Measurements from ENCODE around the gene MIGA1.
"Not testable (repeated sequence)": the region's sequence is repeated elsewhere in the genome, so short reads cannot be mapped to it uniquely, and the experiment has no call there.

MIGA1 gene

GRCh38 chr1:77910116-77910515, 130.7 kb downstream of the MIGA1 start:
- no peak overlapping the region for H3K4me3 ChIP-seq (ENCODE audit: low read length)
- no peak for DNase-seq (ENCODE audit: low read depth)
- TF ChIP-seq CTCF (conservative IDR thresholded peaks at IDR 0.05; ENCODE audit: low read length): no peak

- not testable (repeated sequence) for DNase-seq (ENCODE audit: low read depth); H3K4me3 ChIP-seq (ENCODE audit: low read length)
Observed at GRCh38 chr1:77918918-77919317, 139.5 kb downstream of the MIGA1 start.

- no peak for TF ChIP-seq CTCF (conservative IDR thresholded peaks at IDR 0.05; ENCODE audit: low read length)
- peak; percentile 80 for DNase-seq (ENCODE audit: low read depth)
- no peak overlapping the region for H3K4me3 ChIP-seq (ENCODE audit: low read length)
Observed at GRCh38 chr1:77925518-77925917, 146.1 kb downstream of the MIGA1 start.

GRCh38 chr1:77925956-77926355, 146.5 kb downstream of the MIGA1 start:
- DNase-seq (ENCODE audit: low read depth): no peak
- no peak for TF ChIP-seq CTCF (conservative IDR thresholded peaks at IDR 0.05; ENCODE audit: low read length)
- H3K4me3 ChIP-seq (ENCODE audit: low read length): no peak overlapping the region

GRCh38 chr1:77926561-77927357, 147.3 kb downstream of the MIGA1 start:
- TF ChIP-seq CTCF (conservative IDR thresholded peaks at IDR 0.05; ENCODE audit: low read length): no peak
- no peak overlapping the region for H3K4me3 ChIP-seq (ENCODE audit: low read length)
- DNase-seq (ENCODE audit: low read depth): no peak

- TF ChIP-seq CTCF (conservative IDR thresholded peaks at IDR 0.05; ENCODE audit: low read length): no peak
- no peak overlapping the region for H3K4me3 ChIP-seq (ENCODE audit: low read length)
- DNase-seq (ENCODE audit: low read depth): no peak
Observed at GRCh38 chr1:77927414-77927813, 148.0 kb downstream of the MIGA1 start.
